HCT116 (cell line): ENCODE results near the gene PKD2. TPM values are rescaled to one million over a fixed set of nuclear protein-coding genes. Genes with fewer than 3 reads are reported as not detected.

Experiments
- ATAC-seq: fragments of 200-7000 bp; cut with Tn5 transposase; 2 replicates; pipeline ENCODE4 v1.9.1; 2020; ENCODE audit warnings: mild to moderate bottlenecking, moderate library complexity
- BruUV-seq: library from RNA; stranded (reverse); fragments of 400-500 nt; replicated peaks from 2 replicates; lab custom pipeline; 2021; lab: Mats Ljungman, UMichigan
- CTCF ChIA-PET: fragments of 300-600 bp; sonication (Branson Sonifier 250); formaldehyde crosslinking; loops from one replicate; lab custom pipeline; 2021; ENCODE audit warnings: antibody characterized with exemption; lab: Charles Lee
- POLR2A ChIA-PET: fragments of 300-600, 350-600 bp; sonication (Branson Sonifier 250); formaldehyde crosslinking; loops from one replicate; lab custom pipeline; 2021; ENCODE audit warnings: antibody characterized with exemption; lab: Charles Lee
- RAD21 ChIA-PET, 2 experiments: fragments of 300-600 bp; sonication (Branson Sonifier 250); formaldehyde crosslinking; loops; one replicate each; lab custom pipeline; 2023; ENCODE audit warnings: low total read pairs in 2 of 2; ENCODE audit not compliant: uncharacterized antibody in 2 of 2, unreplicated experiment in 2 of 2, low non-redundant PET in 1 of 2; lab: Charles Lee
- DNase-seq: peaks from one replicate; pipeline ENCODE4 v3.0.0-alpha.2; 2010; ENCODE audit warnings: low read depth, low spot score
- H2AFZ ChIP-seq: fragments of 200-600 bp; shearing (Covaris generic), sonication (generic); 2 replicates; pipeline ENCODE4 v1.6.1; 2017; ENCODE audit warnings: low read depth, mixed run types, mixed read lengths, antibody characterized with exemption, low read length; ENCODE audit not compliant: poor library complexity, severe bottlenecking
- H3K27ac ChIP-seq: 2 replicates; pipeline ENCODE4 v1.5.1; 2012; ENCODE audit warnings: low read depth, low read length
- H3K27me3 ChIP-seq: fragments of 200-600 bp; sonication (generic); 2 replicates; pipeline ENCODE4 v1.6.1; 2016; ENCODE audit warnings: mixed run types, low read length, mixed read lengths; ENCODE audit not compliant: insufficient read depth
- H3K36me3 ChIP-seq, 2 experiments: fragments of 200-500 bp in 1 of 2; fragments of 200-600 bp in 1 of 2; sonication (Bioruptor generic) in 1 of 2; sonication (generic) in 1 of 2; 2 replicates each; pipeline versions ENCODE4 v1.5.1 to v1.6.1; 2014 to 2016; ENCODE audit warnings: low read length in 2 of 2, inconsistent platforms in 1 of 2, mixed read lengths in 1 of 2, mixed run types in 1 of 2; ENCODE audit not compliant: insufficient read depth in 2 of 2, control insufficient read depth in 1 of 2
- H3K4me1 ChIP-seq, 2 experiments: fragments of 200-600 bp in 1 of 2; sonication (generic) in 1 of 2; 2 replicates each; pipeline versions ENCODE4 v1.5.1 to v1.6.1; 2012 to 2017; ENCODE audit warnings: low read length in 2 of 2, inconsistent platforms in 1 of 2, mild to moderate bottlenecking in 1 of 2, mixed read lengths in 1 of 2, mixed run types in 1 of 2, moderate library complexity in 1 of 2; ENCODE audit not compliant: insufficient read depth in 2 of 2, control insufficient read depth in 1 of 2
- H3K4me2 ChIP-seq: fragments of 200-600 bp; sonication (generic); 2 replicates; pipeline ENCODE4 v1.6.1; 2017; ENCODE audit warnings: mixed run types, low read length, mixed read lengths
- H3K4me3 ChIP-seq, 2 experiments: fragments of 200-600 bp in 1 of 2; sonication (generic) in 1 of 2; replicated peaks in 1 of 2; 2 replicates each; pipeline ENCODE4 v1.5.1; 2011 to 2016; ENCODE audit warnings: low read length in 2 of 2, control low read depth in 1 of 2, low read depth in 1 of 2, mild to moderate bottlenecking in 1 of 2, mixed read lengths in 1 of 2, mixed run types in 1 of 2
- H3K79me2 ChIP-seq: fragments of 200-600 bp; sonication (generic); 2 replicates; pipeline ENCODE4 v1.6.1; 2017; ENCODE audit warnings: mild to moderate bottlenecking, mixed run types, low read length, moderate library complexity, mixed read lengths; ENCODE audit not compliant: insufficient read depth
- H3K9ac ChIP-seq: fragments of 200-600 bp; sonication (generic); 2 replicates; pipeline ENCODE4 v1.6.1; 2016; ENCODE audit warnings: low read length, mixed read lengths
- H3K9me2 ChIP-seq: fragments of 200-600 bp; sonication (generic), shearing (Covaris generic); 2 replicates; pipeline ENCODE4 v1.6.1; 2017; ENCODE audit warnings: mixed run types, mild to moderate bottlenecking, moderate library complexity; ENCODE audit not compliant: insufficient read depth
- H3K9me3 ChIP-seq, 2 experiments: fragments of 200-500 bp in 1 of 2; fragments of 200-600 bp in 1 of 2; sonication (Bioruptor generic) in 1 of 2; sonication (generic) in 1 of 2; 2 replicates each; pipeline ENCODE4 v1.6.1; 2014 to 2017; ENCODE audit warnings: low read length in 2 of 2, mixed read lengths in 2 of 2, inconsistent platforms in 1 of 2, low read depth in 1 of 2, mild to moderate bottlenecking in 1 of 2, mixed run types in 1 of 2, moderate library complexity in 1 of 2; ENCODE audit not compliant: control insufficient read depth in 1 of 2, insufficient read depth in 1 of 2
- H4K20me1 ChIP-seq: fragments of 200-600 bp; sonication (generic), shearing (Covaris generic); 2 replicates; pipeline ENCODE4 v1.6.1; 2017; ENCODE audit warnings: mixed run types, mild to moderate bottlenecking, moderate library complexity; ENCODE audit not compliant: insufficient read depth
- ATF3 ChIP-seq: IDR thresholded peaks from 2 replicates; pipeline ENCODE4 v1.6.1; 2012
- CBX3 ChIP-seq: IDR thresholded peaks from 2 replicates; pipeline ENCODE4 v1.6.1; 2012; ENCODE audit warnings: low read depth
- CEBPB ChIP-seq: IDR thresholded peaks from 2 replicates; pipeline ENCODE4 v1.6.1; 2012; ENCODE audit warnings: low read depth
- EGR1 ChIP-seq: IDR thresholded peaks from 2 replicates; pipeline ENCODE4 v1.6.1; 2012; ENCODE audit warnings: low read depth
- ELF1 ChIP-seq: IDR thresholded peaks from 2 replicates; pipeline ENCODE4 v1.6.1; 2012; ENCODE audit warnings: low read depth, borderline replicate concordance
- EZH2 ChIP-seq: fragments of 200-600 bp; sonication (generic); IDR thresholded peaks from 2 replicates; pipeline ENCODE4 v1.6.1; 2017; ENCODE audit warnings: antibody characterized with exemption, mixed run types
- JUND ChIP-seq: IDR thresholded peaks from 2 replicates; pipeline ENCODE4 v1.6.1; 2012
- RAD21 ChIP-seq: IDR thresholded peaks from 2 replicates; pipeline ENCODE4 v1.6.1; 2012; ENCODE audit warnings: low read depth, mild to moderate bottlenecking
- REST ChIP-seq: IDR thresholded peaks from 2 replicates; pipeline ENCODE4 v1.6.1; 2012; ENCODE audit warnings: low read depth
- SP1 ChIP-seq: IDR thresholded peaks from 2 replicates; pipeline ENCODE4 v1.6.1; 2012; ENCODE audit warnings: low read depth
- SRF ChIP-seq: IDR thresholded peaks from 2 replicates; pipeline ENCODE4 v1.6.1; 2012; ENCODE audit warnings: low read depth
- YY1 ChIP-seq: IDR thresholded peaks from 2 replicates; pipeline ENCODE4 v1.6.1; 2011; ENCODE audit warnings: low read length, low read depth, moderate library complexity, mild to moderate bottlenecking; ENCODE audit not compliant: insufficient replicate concordance; ENCODE audit errors: extremely low read depth
- ZBTB33 ChIP-seq: IDR thresholded peaks from 2 replicates; pipeline ENCODE4 v1.6.1; 2011; ENCODE audit warnings: mild to moderate bottlenecking, low read length, moderate library complexity; ENCODE audit not compliant: insufficient replicate concordance; ENCODE audit errors: extremely low read depth
- ZFX ChIP-seq: fragments of 450-650 bp; IDR thresholded peaks from 2 replicates; pipeline ENCODE4 v1.6.1; 2017
- ZNF274 ChIP-seq: fragments of 200-500 bp; sonication (Bioruptor generic); IDR thresholded peaks from 2 replicates; pipeline ENCODE4 v1.6.1; 2014; ENCODE audit warnings: mild to moderate bottlenecking, low read depth, low read length, inconsistent platforms
- intact Hi-C: fragments of 100-400 bp; cut with micrococcal nuclease; formaldehyde crosslinking; loops from 2 replicates; pipeline ENCODE4 v1.10.0; 2022
- total RNA-seq: library from RNA; stranded (reverse); gene quantifications from one replicate; pipeline ENCODE4 v1.2.1, GENCODE V29; 2021; ENCODE audit not compliant: unreplicated experiment
- TF ChIP-seq, protein P1 (sequence below): IDR thresholded peaks from 2 replicates; pipeline ENCODE4 v1.6.1; 2012

PKD2 gene
- total RNA-seq, 1 experiment from 2014 or later = 10.1 TPM

DNA sequence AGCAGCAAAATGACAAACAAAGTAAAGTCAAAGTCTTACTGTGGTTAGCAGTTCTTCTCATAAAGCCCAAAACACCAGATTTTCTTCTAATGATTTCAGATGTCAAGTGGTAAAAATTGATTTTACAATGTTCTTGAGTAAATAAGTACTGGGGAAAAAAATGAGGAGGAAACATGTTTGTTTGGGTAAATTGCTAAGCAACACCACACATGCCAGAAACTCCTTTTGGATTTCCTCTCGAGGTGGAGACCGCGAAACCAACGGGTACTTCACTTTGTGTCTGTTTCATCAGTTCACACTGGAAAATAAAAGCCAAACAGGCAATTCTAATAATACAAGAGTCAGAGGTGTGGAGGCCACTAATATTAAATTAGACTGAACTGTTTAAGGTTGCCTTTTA lies 4.6 kb upstream of the PKD2 start:
- no peak overlapping the region for H3K4me3 ChIP-seq
- RAD21 ChIA-PET = no interaction called here
- peaks cover 0 to 7% of the 10 kb centered on the region in 2 experiments; a peak in 3 of 4 replicates for H3K4me1 ChIP-seq
- no peaks in the 10 kb centered on the region for H3K36me3 ChIP-seq
- ATAC-seq = no peak
- no peaks in the 10 kb centered on the region for H3K27me3 ChIP-seq
- H3K9ac ChIP-seq = no peak overlapping the region
- no peak for TF ChIP-seq CBX3
- TF ChIP-seq EGR1 = no peak
- no peak for TF ChIP-seq ELF1
- no peak for TF ChIP-seq SP1
- TF ChIP-seq ATF3 = no peak
- TF ChIP-seq SRF = no peak
- TF ChIP-seq, protein P1, sequence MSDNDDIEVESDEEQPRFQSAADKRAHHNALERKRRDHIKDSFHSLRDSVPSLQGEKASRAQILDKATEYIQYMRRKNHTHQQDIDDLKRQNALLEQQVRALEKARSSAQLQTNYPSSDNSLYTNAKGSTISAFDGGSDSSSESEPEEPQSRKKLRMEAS = no peak
- TF ChIP-seq YY1 = no peak
- TF ChIP-seq EZH2 = no peak
- no peak for TF ChIP-seq JUND
- no peak for TF ChIP-seq ZNF274
- no peak for TF ChIP-seq ZFX
- no peak for TF ChIP-seq CEBPB
- no peak for TF ChIP-seq RAD21
- no peak for TF ChIP-seq REST
- no peak for TF ChIP-seq ZBTB33
- TF ChIP-seq, all 23 proteins: peak for 0
- no peaks in the 10 kb centered on the region for H4K20me1 ChIP-seq
- no peak for DNase-seq
- no peaks in the 10 kb centered on the region for H3K9me3 ChIP-seq
- POLR2A ChIA-PET = no interaction called here
- no peak overlapping the region for H2AFZ ChIP-seq
- no TSS peak for BruUV-seq
- H3K9me2 ChIP-seq = peaks cover 4% of the 10 kb centered on the region; the same call in 1 of the 2 replicates
- H3K27ac ChIP-seq = no peak overlapping the region
- intact Hi-C loops = no loop called here
- no peak overlapping the region for H3K4me2 ChIP-seq
- H3K79me2 ChIP-seq = no peaks in the 10 kb centered on the region
- CTCF ChIA-PET = no interaction called here
